NCI-H748 (cell line): ENCODE results near the gene NOL9.

Experiments used
- DNase-seq: peaks from one replicate; lab custom pipeline; 2025; ENCODE audit not compliant: unreplicated experiment; lab: John Stamatoyannopoulos, UW

The NOL9 gene

DNA sequence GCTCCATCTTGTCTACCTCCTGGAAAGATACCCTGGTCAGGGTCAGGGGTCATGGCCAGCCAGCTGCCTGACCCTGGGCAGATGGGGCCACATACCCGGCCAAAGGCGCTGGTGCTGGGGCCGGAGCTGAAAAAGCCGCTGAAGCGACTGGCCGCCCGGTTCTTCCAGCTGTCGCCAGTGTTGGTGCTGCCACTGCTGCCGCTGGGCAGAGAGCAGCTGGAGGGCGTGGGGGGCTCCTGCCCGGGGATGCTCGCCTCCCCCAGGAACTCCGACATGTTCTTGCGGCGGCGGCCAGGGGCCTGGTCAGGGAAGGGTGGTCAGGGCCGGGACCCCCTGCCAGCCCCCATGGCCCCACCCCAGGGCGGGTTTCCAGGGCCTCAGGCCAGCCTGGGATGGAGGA, 81.2 kb downstream of the NOL9 start:
- DNase-seq, result no peak

DNA sequence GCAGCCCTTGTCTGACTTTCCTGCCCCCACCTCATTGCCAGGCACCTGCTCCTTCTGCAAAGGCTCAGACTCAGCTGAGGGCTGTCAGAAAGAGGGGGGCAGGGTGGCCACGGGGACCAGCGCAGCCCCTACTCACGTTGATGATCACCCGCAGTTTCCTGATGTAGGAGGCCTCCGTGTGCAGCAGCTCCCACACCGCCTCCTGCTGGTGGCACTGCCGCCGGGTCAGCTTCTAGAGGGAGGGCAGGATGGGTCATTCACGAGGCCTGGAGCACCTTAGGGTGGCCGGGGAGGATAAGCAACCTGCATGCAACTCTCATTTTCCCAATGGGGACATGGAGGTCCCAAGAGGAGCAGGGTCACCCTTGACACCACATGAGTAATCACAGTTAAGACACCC, 81.9 kb downstream of the NOL9 start:
- DNase-seq, result no peak

DNA sequence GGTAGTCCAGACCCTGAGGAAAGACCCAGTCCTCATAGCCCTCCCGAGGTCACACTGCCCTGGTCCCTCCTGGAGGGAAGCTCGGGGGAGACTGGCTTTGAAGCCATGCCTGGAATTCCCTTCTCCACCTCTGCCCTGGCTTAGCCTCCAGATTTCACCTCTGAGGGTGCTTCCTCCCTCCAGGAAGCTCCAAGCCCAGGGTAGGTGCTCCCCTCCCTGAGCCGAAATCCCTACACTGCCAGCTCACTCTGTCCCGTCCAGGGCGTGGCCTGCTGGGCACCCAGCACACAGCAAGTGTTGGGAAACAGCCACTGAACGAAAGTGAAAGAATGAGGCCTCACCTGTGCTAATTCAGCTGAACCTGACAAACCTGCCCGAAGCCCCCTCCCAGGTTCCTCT, 82.3 kb downstream of the NOL9 start:
- DNase-seq, result no peak
